Measurements from ENCODE around the gene STEAP3.
A peak's percentile ranks its signal among the peaks of the same experiment; 100 is the strongest.
"Not testable (repeated sequence)": the region's sequence is repeated elsewhere in the genome, so short reads cannot be mapped to it uniquely, and the experiment has no call there.

Gene STEAP3

DNA sequence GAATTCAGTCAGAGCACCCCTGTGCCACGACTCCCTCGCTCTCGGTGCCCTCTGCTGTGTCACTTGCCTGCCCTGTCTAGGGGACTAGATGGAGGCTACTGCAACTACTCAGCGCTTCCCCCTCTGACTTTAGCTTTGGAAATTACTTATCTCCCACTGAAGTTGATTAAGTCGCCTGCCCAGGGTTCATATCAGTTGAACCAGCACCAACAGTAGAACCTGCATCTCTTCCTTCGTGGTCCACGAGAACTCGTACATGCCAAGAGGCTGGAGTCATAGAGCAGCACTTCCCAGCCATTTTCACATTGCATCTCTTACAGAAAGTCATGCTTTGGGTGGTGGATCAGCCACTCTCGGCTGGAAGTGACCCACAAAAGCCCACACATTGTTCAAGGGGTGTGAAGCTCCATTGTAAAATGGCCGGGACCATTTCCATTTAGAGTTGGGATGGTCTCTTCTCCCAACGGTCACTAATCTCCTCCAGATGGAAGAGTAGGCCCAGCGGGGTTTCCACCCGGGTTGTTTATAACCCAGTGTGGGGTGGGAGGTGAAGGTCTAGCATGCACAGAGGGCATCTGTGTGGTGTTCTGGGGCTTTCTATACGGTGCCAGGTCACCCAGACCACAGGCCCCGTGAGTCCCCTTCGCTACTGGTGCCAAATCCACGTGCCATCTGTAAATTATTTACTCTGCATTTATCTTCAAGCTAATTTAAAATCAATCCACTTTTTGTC lies 38.0 kb downstream of the STEAP3 start:
- DNase-seq (ENCODE audit: low read depth, low spot score): no peak

DNA sequence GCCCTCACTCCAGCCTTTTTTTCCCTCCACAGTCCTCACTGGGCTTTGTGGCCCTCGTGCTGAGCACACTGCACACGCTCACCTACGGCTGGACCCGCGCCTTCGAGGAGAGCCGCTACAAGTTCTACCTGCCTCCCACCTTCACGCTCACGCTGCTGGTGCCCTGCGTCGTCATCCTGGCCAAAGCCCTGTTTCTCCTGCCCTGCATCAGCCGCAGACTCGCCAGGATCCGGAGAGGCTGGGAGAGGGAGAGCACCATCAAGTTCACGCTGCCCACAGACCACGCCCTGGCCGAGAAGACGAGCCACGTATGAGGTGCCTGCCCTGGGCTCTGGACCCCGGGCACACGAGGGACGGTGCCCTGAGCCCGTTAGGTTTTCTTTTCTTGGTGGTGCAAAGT lies 39.4 kb downstream of the STEAP3 start:
- DNase-seq (ENCODE audit: low read depth, low spot score): no peak

DNA sequence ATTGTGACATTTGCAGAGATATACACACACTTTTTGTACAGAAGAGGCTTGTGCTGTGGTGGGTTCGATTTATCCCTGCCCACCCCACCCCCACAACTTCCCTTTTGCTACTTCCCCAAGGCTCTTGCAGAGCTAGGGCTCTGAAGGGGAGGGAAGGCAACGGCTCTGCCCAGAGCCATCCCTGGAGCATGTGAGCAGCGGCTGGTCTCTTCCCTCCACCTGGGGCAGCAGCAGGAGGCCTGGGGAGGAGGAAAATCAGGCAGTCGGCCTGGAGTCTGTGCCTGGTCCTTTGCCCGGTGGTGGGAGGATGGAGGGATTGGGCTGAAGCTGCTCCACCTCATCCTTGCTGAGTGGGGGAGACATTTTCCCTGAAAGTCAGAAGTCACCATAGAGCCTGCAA lies 40.0 kb downstream of the STEAP3 start:
- no peak for DNase-seq (ENCODE audit: low read depth, low spot score)

DNA sequence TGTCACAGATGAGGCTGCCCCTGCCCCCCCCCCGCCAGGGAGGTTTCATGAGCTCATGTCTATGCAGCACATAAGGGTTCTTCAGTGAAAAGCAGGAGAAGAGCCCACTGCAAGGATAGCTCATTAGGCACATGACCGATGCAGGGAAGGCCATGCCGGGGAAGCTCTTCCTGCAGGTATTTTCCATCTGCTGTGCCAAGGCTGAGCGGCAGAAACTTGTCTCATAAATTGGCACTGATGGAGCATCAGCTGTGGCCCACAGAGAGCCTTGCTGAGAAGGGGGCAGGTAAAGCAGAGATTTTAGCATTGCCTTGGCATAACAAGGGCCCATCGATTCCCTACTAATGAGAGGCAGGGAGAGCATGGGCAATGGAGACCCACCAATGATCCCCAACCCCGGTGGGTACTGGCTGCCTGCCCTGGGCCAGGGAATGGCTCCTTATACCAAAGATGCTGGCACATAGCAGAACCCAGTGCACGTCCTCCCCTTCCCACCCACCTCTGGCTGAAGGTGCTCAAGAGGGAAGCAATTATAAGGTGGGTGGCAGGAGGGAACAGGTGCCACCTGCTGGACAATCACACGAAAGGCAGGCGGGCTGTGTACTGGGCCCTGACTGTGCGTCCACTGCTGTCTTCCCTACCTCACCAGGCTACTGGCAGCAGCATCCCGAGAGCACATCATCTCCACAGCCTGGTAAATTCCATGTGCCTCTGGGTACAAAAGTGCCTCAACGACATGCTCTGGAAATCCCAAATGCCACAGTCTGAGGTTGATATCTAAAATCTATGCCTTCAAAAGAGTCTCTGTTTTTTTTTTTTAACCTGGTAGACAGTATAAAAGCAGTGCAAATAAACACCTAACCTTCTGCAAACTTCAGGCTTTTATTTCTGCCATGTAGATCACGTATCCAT lies 41.4 kb downstream of the STEAP3 start:
- no peak for DNase-seq (ENCODE audit: low read depth, low spot score)

DNA sequence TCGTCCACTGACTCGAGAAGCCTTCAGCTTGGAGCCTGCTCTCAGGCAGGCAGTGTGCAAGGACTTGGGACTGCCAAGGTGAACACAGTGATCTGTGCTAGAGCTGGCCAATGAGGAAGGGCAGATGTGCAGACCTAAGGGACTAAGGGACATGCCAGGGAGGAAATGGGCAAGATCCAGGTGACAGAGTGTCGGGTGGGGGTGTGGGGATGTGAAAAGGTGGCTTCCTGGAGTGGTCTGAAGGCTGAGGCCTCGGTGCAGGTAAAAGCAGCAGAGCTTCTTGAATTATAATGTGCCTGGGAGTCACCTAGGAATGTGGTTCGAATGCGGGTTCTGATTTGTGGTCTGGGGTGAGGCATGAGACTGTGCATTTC lies 42.0 kb downstream of the STEAP3 start:
- DNase-seq (ENCODE audit: low read depth, low spot score): no peak

DNA sequence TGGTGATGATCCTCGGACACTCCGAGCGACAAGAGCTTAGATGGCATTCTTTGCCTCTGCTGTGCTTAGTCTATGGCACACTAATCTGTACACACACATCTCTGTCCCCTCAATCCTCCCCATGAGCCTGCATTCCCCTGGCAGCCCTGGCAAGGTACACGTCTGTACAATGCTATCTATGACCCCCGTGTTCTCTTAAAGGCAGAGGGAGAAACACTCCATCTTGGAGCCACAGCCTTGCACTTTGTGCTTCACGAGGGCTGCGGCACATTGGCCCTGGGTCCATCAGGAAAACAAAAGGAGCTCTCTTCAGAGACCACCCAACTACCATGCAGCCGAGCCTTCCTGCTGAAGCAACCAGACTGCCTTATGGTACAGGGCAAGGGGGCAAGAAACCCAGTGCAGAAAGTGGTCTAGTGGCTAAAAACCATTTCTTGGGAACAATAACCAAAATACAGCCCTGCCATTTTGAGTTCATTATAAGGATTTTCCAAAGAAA lies 42.5 kb downstream of the STEAP3 start:
- no peak for DNase-seq (ENCODE audit: low read depth, low spot score)

DNA sequence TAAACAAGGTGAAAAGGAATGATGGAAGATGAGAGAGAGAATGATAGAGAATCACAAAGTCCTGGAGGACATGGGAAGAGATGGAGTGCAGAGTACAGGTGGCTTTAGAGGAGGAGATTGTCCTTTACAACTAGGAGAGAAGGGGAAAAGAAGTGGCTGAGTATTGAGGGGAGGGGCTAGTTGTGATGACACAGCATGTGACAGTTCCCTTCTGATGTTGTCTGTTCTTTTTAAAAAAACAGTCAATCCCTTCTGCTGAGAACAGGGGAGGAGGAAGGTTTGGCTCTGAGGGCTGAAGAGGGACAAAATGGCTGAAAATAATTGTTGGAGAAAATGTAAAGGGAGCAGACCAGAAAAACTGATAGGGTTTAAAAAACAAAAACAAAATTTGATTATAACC lies 44.0 kb downstream of the STEAP3 start:
- no peak for DNase-seq (ENCODE audit: low read depth, low spot score)

DNA sequence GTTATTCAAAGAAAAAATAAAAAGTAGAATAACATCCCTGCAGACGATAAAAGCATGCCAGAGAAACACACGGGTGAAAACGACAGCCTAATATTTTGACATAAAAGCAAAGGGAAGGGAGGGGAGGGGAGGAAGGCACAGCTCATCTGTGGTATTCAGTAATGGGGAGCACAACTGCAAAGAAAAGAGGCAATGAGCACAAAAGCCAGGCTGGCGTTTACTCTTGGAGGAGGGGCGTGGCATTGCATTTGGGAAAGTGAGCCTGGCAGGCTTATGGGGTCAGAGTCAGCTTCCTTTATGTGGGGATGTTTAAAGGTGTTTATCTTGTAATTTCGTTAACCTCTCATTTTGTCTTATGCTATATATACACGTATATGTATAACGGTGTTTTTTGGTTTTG lies 53.2 kb downstream of the STEAP3 start:
- DNase-seq (ENCODE audit: low read depth, low spot score): no peak

DNA sequence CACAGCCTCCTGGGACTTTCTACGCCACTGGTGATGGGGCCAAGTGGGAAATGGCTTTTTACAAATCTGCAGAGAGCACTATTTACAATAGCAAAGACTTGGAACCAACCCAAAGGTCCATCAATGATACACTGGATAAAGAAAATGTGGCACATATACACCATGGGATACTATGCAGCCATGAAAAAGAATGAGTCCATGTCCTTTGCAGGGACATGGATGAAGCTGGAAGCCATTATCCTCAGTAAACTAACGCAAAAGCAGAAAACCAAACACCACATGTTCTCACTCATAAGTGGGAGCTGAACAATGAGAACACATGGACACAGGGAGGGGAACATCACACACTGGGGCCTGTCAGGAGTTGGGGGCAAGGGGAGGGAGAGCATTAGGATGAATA lies 54.8 kb downstream of the STEAP3 start:
- DNase-seq (ENCODE audit: low read depth, low spot score): not testable (repeated sequence)

DNA sequence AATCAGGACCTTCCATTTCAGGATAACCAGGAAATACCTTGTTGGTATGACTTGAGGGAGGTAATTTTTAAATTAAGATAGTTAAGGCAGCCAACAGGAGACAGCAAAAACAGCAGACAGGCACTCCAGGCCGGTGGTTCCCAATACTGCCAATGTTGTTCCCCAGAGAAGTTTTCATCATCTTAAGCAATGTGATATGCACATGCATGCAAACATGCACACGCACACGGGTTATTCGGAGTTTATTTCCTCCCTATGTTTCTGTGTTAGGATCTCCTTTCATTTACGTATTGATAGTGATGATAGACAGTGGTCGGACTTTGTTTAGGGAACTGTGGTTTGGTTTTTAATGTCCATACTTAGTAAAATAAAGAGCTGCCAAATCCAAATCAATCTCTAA lies 55.3 kb downstream of the STEAP3 start:
- no peak for DNase-seq (ENCODE audit: low read depth, low spot score)

DNA sequence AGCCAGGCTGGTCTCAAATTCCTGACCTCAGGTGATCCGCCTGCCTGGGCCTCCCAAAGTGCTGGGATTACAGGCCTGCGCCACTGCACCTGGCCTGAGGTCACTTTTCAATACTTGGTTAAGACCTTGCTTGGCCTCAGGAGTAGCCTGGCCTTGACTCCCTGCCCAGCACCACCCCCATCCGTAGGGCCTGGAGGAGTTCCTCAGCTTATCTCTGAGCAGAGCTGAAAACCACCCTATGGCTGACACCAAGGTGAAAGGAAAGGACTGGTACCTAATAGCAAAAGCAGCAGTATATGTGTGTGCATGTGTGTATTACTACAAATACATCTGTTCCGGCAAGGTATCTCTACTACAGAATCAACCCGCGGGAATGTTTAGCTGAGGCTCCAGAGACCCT lies 56.0 kb downstream of the STEAP3 start:
- DNase-seq (ENCODE audit: low read depth, low spot score): no peak

DNA sequence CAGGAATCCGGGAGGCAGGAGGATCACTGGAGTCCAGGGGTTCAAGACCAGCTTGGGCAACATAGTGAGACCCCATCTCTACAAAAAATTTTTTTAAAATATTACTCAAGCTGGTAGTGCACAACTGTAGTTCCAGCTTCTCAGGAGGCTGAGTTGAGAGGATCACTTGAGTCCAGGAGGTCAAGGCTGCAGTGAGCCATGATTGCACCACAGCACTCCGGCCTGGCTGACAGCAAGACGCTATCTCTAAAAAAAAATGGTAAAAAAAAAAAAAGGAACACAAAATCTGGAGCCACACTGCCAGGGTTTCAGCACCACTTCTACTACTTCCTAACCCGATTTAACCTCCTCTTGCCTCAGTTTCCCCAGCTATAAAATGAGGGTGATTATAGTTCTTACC lies 57.0 kb downstream of the STEAP3 start:
- DNase-seq (ENCODE audit: low read depth, low spot score): no peak

DNA sequence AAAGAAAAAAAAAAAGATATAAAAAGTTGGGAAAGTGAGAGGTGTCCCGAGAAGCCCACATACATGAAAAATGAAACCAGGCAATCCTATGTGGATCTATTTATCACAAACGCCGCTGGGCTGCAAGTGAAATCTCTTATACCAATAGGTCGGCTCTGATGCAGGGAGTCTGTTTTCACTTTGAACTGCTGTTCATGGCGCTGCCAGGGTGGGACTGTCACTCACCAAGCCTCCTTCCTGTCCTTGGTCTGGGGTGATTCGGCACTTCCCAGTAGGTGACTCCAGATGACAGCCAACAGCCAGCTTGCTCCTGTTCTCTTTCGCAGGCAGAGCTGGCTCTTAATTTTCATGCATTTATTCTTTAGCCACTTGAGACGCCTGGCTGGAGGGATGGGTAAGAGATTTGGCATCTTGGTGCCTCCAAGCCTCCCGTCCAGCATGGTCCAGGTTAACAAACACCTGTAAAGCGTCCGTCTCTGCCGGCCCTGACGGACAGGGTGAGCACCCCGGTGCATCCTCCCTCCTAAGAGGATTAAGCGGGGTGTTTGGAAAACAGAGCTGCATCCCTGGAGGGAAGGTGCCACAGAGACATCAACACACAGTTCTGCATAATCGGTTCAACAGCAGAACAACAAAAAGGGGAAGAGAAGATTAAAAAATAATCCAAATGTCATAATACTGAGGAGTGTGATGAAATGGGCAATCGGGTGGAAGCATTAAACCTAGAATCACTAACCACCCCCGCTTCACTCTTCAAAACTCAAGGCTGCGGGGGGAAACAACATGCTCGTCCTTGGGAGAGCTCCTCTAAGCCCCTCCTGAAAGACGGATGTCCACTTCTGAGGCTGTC lies 58.7 kb downstream of the STEAP3 start:
- DNase-seq (ENCODE audit: low read depth, low spot score): no peak

DNA sequence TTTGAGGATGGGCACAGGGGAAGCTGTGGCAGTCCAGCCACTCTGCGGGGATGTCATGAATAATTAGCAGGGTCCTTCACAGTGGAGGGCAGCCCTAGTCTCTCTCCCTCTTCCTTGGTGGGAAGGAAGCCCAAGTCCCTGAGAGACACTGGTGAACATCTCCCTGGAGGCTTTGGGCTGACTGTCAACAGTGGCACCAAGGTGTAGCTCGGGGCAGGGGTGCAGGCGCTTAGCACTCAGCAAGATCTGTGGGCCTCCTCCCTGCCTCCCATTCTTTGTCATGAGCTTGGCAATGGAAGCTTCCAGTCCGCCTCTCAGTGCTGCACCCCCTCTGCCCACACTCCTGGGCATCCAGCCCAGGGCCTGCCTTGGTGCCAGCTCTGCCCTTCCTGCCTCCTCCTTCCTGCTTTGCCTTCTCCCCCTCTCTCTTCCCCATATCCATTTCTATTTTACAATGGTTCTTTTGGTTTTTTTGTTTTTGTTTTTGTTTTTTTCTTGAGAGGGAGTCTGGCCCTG lies 59.4 kb downstream of the STEAP3 start:
- DNase-seq (ENCODE audit: low read depth, low spot score): no peak

DNA sequence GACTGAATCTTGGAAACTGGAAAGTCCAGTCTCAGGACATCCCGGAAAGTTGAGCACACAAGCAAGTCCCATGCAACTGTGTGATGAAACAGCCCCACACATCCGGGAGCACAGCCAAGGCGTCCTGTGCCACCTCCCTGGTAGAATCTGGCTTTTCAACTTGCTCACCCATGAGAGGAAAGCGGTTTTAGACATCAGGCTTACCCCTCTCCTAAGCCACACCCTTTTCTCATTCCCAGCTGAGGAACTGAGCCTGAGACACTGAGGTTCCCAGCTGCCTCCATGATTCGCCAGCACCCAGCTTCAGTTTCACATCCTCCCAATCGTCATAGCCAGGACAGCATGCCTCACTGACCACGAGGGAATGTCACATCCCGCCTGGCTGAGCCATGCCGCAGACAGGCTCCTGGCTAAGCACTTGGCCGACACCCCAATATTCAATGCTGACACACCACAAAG lies 60.3 kb downstream of the STEAP3 start:
- DNase-seq (ENCODE audit: low read depth, low spot score): no peak

DNA sequence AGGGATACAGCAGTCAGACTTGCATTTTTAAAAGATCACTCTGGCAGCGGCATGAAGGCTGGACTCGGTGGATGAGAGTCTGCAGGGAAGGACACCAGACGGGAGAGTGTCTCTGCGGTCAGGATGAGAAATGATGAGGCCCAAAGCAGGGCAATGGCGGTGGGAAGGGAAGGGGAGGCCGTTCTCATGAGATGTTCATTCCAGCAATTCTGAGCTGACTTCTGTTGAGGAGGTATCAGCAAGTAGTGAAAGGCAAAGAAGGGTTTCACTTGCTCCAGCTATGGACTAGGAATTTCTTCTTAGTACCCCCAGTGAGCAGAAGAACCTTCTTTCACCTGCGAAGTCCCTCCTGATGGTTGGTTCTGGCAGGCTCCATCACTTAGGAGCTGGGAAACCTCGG lies 63.0 kb downstream of the STEAP3 start:
- DNase-seq (ENCODE audit: low read depth, low spot score): no peak

DNA sequence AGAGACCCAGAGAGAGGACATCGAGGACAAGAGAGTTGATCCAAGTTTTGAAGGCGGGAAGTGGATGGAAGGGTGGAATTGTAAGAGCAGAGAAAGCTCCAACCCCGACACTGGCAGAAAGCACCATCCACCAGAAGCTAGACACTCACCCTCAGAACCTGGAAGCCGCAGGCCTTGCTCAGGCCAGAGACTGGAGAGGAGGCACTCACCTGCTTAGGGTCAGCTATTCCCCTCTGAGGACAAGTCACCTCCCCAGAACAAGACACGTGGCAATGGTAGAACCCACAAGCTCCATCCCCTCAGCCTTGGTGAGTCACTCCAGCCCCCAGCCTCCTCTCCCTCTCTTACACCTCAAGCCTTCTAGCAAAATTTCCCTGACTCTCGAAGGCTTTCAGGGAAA lies 64.9 kb downstream of the STEAP3 start:
- DNase-seq (ENCODE audit: low read depth, low spot score): no peak

DNA sequence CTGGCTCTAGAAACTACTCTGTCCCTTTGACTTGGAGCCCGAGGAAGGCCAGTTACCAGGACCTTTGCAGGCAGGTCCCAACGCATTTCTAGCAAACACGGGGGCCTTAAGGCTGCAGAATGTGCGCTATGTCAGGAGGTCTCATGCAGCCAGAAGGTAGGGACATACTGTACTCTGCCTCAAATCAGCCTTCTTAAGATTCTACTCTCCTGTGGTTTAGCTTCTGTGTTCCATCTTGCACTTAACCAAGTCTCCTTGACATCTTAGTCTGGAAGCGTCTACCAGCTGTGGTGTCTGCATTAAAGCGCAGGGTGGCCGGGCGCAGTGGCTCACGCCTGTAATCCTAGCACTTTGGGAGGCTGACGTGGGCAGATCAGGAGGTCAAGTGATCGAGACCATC lies 65.5 kb downstream of the STEAP3 start:
- DNase-seq (ENCODE audit: low read depth, low spot score): no peak

DNA sequence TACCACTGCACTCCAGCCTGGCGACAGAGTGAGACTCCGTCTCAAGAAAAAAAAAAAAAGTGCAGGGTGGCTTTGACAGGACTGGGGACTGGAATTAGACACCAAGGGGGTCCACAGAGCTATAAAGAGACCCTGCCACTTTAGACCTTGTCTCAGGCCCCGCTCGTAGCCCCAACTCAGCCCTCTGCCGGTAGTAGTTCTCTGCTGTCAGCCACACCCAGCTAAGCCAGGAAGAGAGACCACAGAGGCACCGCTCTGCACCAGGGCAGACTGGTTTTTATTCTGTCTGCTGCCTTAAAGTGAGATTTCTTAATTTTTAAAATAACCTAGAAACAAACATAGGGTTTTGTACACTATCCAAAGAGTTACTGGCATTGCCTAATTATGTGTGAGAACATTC lies 66.0 kb downstream of the STEAP3 start:
- no peak for DNase-seq (ENCODE audit: low read depth, low spot score)

DNA sequence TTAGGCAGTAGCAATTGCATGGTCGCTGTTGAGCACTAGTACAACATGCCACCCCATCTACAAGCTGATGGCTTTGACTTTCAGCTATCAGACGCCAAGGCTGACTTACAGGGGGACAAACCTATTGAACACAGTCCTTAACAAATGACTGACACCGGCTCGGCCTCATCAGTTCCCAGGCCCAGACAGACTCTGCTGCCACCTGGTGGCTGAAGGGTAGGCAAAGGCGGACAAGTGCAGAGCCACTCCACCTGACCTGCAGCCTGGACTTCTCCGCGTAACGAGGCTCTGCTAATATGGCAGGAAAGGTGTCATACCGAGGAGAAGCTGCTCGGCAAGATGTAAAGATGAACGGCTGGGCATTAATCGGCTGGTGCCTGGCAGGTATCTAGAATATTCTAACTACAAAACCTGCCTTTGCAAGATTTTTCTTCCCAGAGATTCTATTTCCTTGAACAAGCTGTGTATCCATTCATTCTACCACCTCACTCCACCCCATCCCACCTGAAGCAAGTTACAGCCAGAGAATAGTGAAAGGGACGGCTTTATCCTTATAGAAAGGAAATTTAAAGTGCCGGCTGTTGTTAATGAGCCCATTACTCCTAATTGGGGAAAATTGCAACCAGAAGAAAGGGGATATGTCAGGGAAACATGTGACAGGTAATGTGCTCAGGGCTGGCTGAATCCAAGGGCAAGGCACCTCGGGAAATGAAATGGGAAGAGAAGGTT lies 67.4 kb downstream of the STEAP3 start:
- DNase-seq (ENCODE audit: low read depth, low spot score): peak; percentile 56

DNA sequence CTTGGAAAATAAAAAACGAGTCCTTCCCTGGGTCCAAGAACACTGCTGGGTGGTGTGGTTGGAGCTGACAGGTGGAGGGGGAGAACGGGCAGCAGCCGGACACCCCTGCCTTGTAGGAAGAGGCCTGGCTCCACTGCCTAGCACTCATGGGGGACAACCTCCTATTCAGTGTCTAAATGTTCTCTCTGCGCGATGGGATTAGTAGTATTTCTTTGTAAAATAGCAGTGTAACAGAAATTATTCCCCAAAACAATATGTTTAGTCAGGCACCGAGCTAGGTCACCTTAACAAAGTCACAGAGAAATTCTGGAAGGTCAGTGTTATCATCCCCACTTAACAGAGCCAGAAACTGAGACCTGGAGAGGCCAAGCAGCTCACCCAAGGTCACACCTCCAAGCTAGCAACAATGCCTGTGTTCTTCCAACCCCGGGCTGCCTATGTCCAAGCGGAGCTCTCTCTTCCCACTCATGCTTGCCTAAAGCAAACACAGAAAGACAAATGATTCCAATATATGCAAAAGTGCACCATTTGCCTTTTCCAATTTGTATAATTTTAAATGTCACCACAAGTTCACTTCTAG lies 68.0 kb downstream of the STEAP3 start:
- no peak for DNase-seq (ENCODE audit: low read depth, low spot score)
